ENCODE measurements around the gene GRM7. TPM values are rescaled to one million over a fixed set of nuclear protein-coding genes. Genes with fewer than 3 reads are reported as not detected.

Gene GRM7
- total and polyA plus RNA-seq, 2 experiments from 2014 or later: 0.40 TPM; not detected in 1

- Histone ChIP-seq H3K79me2 (replicated peaks; ENCODE audit: insufficient read depth) (no peaks in the 10 kb centered on the region), H3K4me3 (no peak overlapping the region), H4K20me1 (replicated peaks; ENCODE audit: insufficient read depth) (no peaks in the 10 kb centered on the region), H3K27me3 (ENCODE audit: insufficient read depth) (no peaks in the 10 kb centered on the region), H3K36me3 (ENCODE audit: insufficient read depth) (no peaks in the 10 kb centered on the region), H3K4me2 (no peak overlapping the region), H3K27ac (ENCODE audit: low read depth) (no peak overlapping the region), H3F3A (replicated peaks; ENCODE audit: low read depth) (no peaks in the 10 kb centered on the region), H2AFZ (no peak overlapping the region), H3K4me1 (ENCODE audit: insufficient read depth) (peaks cover 17% of the 10 kb centered on the region; the same call in 1 of the 2 replicates), H3K9me2 (ENCODE audit: insufficient read depth) (peaks cover 11% of the 10 kb centered on the region)
- H3K27me3 Mint-ChIP-seq (ENCODE audit: insufficient read depth, low read depth, poor library complexity): no peaks in the 10 kb centered on the region
- DNase-seq (ENCODE audit: low spot score) (no peak), ATAC-seq (no peak)
- H3K27ac Mint-ChIP-seq: no peak overlapping the region
- H3K36me3 Mint-ChIP-seq (ENCODE audit: low read depth): no peaks in the 10 kb centered on the region
- no peaks in the 10 kb centered on the region; the same call in 2 of the 3 replicates for H3K9me3 Mint-ChIP-seq
- no peak for TF ChIP-seq STAT1 (IDR thresholded peaks at IDR 0.05; ENCODE audit: unreplicated experiment)
- no peak for TF ChIP-seq CREB1 (CRISPR knock-in tag; IDR thresholded peaks at IDR 0.05; ENCODE audit: low read depth)
- no peak for TF ChIP-seq NANOG (IDR thresholded peaks at IDR 0.05; ENCODE audit: borderline replicate concordance)
- TF ChIP-seq POLR2AphosphoS5 (IDR thresholded peaks at IDR 0.05; ENCODE audit: low read depth): no peak
- no peak for TF ChIP-seq EZH2phosphoT487 (IDR thresholded peaks at IDR 0.05; ENCODE audit: unreplicated experiment)
- no peak for TF ChIP-seq EZH2 (IDR thresholded peaks at IDR 0.05; ENCODE audit: low read depth, unreplicated experiment)
- TF ChIP-seq JUNB (IDR thresholded peaks at IDR 0.05; ENCODE audit: unreplicated experiment): no peak
- TF ChIP-seq, protein P1, sequence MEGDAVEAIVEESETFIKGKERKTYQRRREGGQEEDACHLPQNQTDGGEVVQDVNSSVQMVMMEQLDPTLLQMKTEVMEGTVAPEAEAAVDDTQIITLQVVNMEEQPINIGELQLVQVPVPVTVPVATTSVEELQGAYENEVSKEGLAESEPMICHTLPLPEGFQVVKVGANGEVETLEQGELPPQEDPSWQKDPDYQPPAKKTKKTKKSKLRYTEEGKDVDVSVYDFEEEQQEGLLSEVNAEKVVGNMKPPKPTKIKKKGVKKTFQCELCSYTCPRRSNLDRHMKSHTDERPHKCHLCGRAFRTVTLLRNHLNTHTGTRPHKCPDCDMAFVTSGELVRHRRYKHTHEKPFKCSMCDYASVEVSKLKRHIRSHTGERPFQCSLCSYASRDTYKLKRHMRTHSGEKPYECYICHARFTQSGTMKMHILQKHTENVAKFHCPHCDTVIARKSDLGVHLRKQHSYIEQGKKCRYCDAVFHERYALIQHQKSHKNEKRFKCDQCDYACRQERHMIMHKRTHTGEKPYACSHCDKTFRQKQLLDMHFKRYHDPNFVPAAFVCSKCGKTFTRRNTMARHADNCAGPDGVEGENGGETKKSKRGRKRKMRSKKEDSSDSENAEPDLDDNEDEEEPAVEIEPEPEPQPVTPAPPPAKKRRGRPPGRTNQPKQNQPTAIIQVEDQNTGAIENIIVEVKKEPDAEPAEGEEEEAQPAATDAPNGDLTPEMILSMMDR (conservative IDR thresholded peaks at IDR 0.05; ENCODE audit: low read depth in 2 of 2): no peak
- TF ChIP-seq, protein P2, sequence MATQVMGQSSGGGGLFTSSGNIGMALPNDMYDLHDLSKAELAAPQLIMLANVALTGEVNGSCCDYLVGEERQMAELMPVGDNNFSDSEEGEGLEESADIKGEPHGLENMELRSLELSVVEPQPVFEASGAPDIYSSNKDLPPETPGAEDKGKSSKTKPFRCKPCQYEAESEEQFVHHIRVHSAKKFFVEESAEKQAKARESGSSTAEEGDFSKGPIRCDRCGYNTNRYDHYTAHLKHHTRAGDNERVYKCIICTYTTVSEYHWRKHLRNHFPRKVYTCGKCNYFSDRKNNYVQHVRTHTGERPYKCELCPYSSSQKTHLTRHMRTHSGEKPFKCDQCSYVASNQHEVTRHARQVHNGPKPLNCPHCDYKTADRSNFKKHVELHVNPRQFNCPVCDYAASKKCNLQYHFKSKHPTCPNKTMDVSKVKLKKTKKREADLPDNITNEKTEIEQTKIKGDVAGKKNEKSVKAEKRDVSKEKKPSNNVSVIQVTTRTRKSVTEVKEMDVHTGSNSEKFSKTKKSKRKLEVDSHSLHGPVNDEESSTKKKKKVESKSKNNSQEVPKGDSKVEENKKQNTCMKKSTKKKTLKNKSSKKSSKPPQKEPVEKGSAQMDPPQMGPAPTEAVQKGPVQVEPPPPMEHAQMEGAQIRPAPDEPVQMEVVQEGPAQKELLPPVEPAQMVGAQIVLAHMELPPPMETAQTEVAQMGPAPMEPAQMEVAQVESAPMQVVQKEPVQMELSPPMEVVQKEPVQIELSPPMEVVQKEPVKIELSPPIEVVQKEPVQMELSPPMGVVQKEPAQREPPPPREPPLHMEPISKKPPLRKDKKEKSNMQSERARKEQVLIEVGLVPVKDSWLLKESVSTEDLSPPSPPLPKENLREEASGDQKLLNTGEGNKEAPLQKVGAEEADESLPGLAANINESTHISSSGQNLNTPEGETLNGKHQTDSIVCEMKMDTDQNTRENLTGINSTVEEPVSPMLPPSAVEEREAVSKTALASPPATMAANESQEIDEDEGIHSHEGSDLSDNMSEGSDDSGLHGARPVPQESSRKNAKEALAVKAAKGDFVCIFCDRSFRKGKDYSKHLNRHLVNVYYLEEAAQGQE (IDR thresholded peaks at IDR 0.05; ENCODE audit: unreplicated experiment): no peak
- no peak for TF ChIP-seq ETS1 (IDR thresholded peaks at IDR 0.05)
- TF ChIP-seq ZNF462 (CRISPR knock-in tag; IDR thresholded peaks at IDR 0.05): no peak
- TF ChIP-seq ZNF114 (CRISPR knock-in tag; IDR thresholded peaks at IDR 0.05): no peak
- TF ChIP-seq ZNF331 (CRISPR knock-in tag; IDR thresholded peaks at IDR 0.05; ENCODE audit: low read depth): no peak
- peaks cover 24% of the 10 kb centered on the region for H3K4me1 Mint-ChIP-seq
- H3K4me3 Mint-ChIP-seq: no peak overlapping the region
Measured at GRCh38 chr3:7696320-7696719, 835.4 kb downstream of the GRM7 start.
